Left ventricle myocardium inferior (tissue), 1 donor: ENCODE measurements around the gene GRIK4. TPM values are rescaled to one million over a fixed set of nuclear protein-coding genes. Genes with fewer than 3 reads are reported as not detected.

Experiments
- DNase-seq: peaks from one replicate; pipeline ENCODE4 v3.0.0-alpha.2; 2020
- H3K27ac ChIP-seq: fragments of 200-600 bp; replicated peaks from 2 replicates; pipeline ENCODE4 v1.8.0; 2021
- H3K27me3 ChIP-seq: fragments of 200-600 bp; 2 replicates; pipeline ENCODE4 v1.8.0; 2021; ENCODE audit warnings: low read depth
- H3K36me3 ChIP-seq: fragments of 200-600 bp; 2 replicates; pipeline ENCODE4 v1.8.0; 2021
- H3K4me1 ChIP-seq: fragments of 200-600 bp; 2 replicates; pipeline ENCODE4 v1.8.0; 2021
- H3K4me3 ChIP-seq: fragments of 200-600 bp; 2 replicates; pipeline ENCODE4 v1.8.0; 2021; ENCODE audit warnings: mild to moderate bottlenecking, moderate library complexity
- H3K9me3 ChIP-seq: fragments of 200-600 bp; replicated peaks from 2 replicates; pipeline ENCODE4 v1.8.0; 2021
- CTCF ChIP-seq: fragments of 200-600 bp; IDR thresholded peaks from 2 replicates; pipeline ENCODE4 v1.8.0; 2021; ENCODE audit warnings: antibody characterized with exemption, mild to moderate bottlenecking, borderline replicate concordance
- intact Hi-C: fragments of 100-400 bp; cut with micrococcal nuclease; formaldehyde crosslinking; loops from one replicate; pipeline ENCODE4 v1.11.0; 2022
- total RNA-seq: library from RNA; stranded (reverse); fragmentation: NEBNext Ultra II Directional; extraction: Animal tissue kit (Norgen Biotek cat#: 25700); gene quantifications from one replicate; pipeline ENCODE4 v1.2.1, GENCODE V29; 2021
- donor health status: DM: no; HTN: yes; CAD: no; lungs with severe emphysema.

GRIK4 gene
- total RNA-seq, 1 donor from 2014 or later = 0.16 TPM

- no peaks in the 10 kb centered on the region for H3K9me3 ChIP-seq
These were observed 6.8 kb downstream of the GRIK4 start for GRCh38 chr11:120518356-120518755.

GRCh38 chr11:120519474-120519873 is 7.9 kb downstream of the GRIK4 start:
- TF ChIP-seq CTCF = no peak
- H3K4me3 ChIP-seq = no peak overlapping the region
- peaks cover 96% of the 10 kb centered on the region for H3K27me3 ChIP-seq
- H3K36me3 ChIP-seq = no peaks in the 10 kb centered on the region
- intact Hi-C loops = loop anchor here (10.0 kb wide), 1 partner anchor 435 kb away; no protein-coding TSS in a partner anchor
- H3K27ac ChIP-seq = no peak overlapping the region
- peaks cover 14% of the 10 kb centered on the region for H3K4me1 ChIP-seq
- no peaks in the 10 kb centered on the region for H3K9me3 ChIP-seq
- DNase-seq = no peak

More at GRCh38 chr11:120518356-120518755, 6.8 kb downstream of the GRIK4 start:
- no peak for TF ChIP-seq CTCF
- Histone ChIP-seq H3K4me1 (peaks cover 14% of the 10 kb centered on the region), H3K27me3 (peaks cover 90% of the 10 kb centered on the region), H3K27ac (no peak overlapping the region), H3K4me3 (no peak overlapping the region), H3K36me3 (no peaks in the 10 kb centered on the region)
- intact Hi-C loops = loop anchor here (10.0 kb wide), 1 partner anchor 436 kb away; no protein-coding TSS in a partner anchor
- DNase-seq = no peak

- Histone ChIP-seq H3K27ac (no peak overlapping the region), H3K27me3 (peaks cover 96% of the 10 kb centered on the region), H3K36me3 (no peaks in the 10 kb centered on the region), H3K4me1 (peaks cover 14% of the 10 kb centered on the region), H3K4me3 (no peak overlapping the region), H3K9me3 (no peaks in the 10 kb centered on the region)
- no peak for DNase-seq
- TF ChIP-seq CTCF = no peak
- intact Hi-C loops = no loop called here
These were observed 8.7 kb downstream of the GRIK4 start for GRCh38 chr11:120520091-120520822.

- no peak for TF ChIP-seq CTCF
- H3K4me1 ChIP-seq = peaks cover 14% of the 10 kb centered on the region
- intact Hi-C loops = no loop called here
- no peaks in the 10 kb centered on the region for H3K9me3 ChIP-seq
- peaks cover 96% of the 10 kb centered on the region for H3K27me3 ChIP-seq
- H3K4me3 ChIP-seq = no peak overlapping the region
- H3K27ac ChIP-seq = no peak overlapping the region
- H3K36me3 ChIP-seq = no peaks in the 10 kb centered on the region
- DNase-seq = no peak
These were observed 9.6 kb downstream of the GRIK4 start for GRCh38 chr11:120521176-120521575.

GRCh38 chr11:120522021-120522420 is 10.5 kb downstream of the GRIK4 start:
- intact Hi-C loops = no loop called here
- H3K27ac ChIP-seq = no peak overlapping the region

More at GRCh38 chr11:120522021-120522420, 10.5 kb downstream of the GRIK4 start:
- DNase-seq = no peak
- no peaks in the 10 kb centered on the region for H3K36me3 ChIP-seq
- no peaks in the 10 kb centered on the region for H3K9me3 ChIP-seq
- TF ChIP-seq CTCF = no peak
- H3K27me3 ChIP-seq = peaks cover 96% of the 10 kb centered on the region
- H3K4me1 ChIP-seq = peaks cover 12% of the 10 kb centered on the region
- no peak overlapping the region for H3K4me3 ChIP-seq
